Renal cortex interstitium (tissue), 15 donors: ENCODE data around the gene ATCAY. TPM values are rescaled to one million over a fixed set of nuclear protein-coding genes. Genes with fewer than 3 reads are reported as not detected.

Experiments used
- DNase-seq, 11 donors: peaks; one replicate each; pipeline ENCODE4 v3.0.0-alpha.2; 2013; ENCODE audit warnings: low read depth in 9 of 11, low spot score in 4 of 11; ENCODE audit errors: extremely low read depth in 1 of 11
- long read RNA-seq, 16 experiments: transcript quantifications; one replicate each; lab custom pipeline, GENCODE V29; 2026
- polyA plus RNA-seq, 3 donors: library from polyadenylated mRNA; unstranded; fragments of 120-200 nt; gene quantifications; one replicate each; pipeline ENCODE4 v1.2.1, GENCODE V29; 2013; ENCODE audit not compliant: insufficient read length in 3 of 3

The ATCAY gene
- polyA plus RNA-seq: under 1 TPM; 0.33 to 0.51 (median 0.39) TPM
- long read RNA-seq, donor 1: 0 reads
- long read RNA-seq, donor 2: 0 reads
- long read RNA-seq, donor 3, partial matches to known transcripts: 1,662 of 1,677 reads
- long read RNA-seq, donor 3, other reads (novel, unspliced or antisense): 15 of 1,677 reads
- long read RNA-seq, donor 4: 0 reads
- long read RNA-seq, donor 5: 0 reads
- long read RNA-seq, donor 6: 0 reads
- long read RNA-seq, donor 7, partial matches to known transcripts: 1,375 of 1,375 reads
- long read RNA-seq, donor 7, other reads (novel, unspliced or antisense): 0 of 1,375 reads
- long read RNA-seq, donor 8: 0 reads
- long read RNA-seq, donor 9: 0 reads
- long read RNA-seq, donor 10, partial matches to known transcripts: 1,138 of 1,331 reads
- long read RNA-seq, donor 10, other reads (novel, unspliced or antisense): 193 of 1,331 reads
- long read RNA-seq, donor 11: 0 reads
- long read RNA-seq, donor 12: 0 reads
- long read RNA-seq, donor 13: 0 reads
- long read RNA-seq, donor 14: 0 reads
- long read RNA-seq, donor 15, partial matches to known transcripts: 709 of 803 reads
- long read RNA-seq, donor 15, other reads (novel, unspliced or antisense): 94 of 803 reads
- long read RNA-seq, donor 16: 0 reads

GRCh38 chr19:3880471-3881271, at the start of gene ATCAY:
Gene ATCAY (plus strand): TSS chr19:3880685. CDS start chr19:3885768, 5,083 bp downstream.
- no peak for DNase-seq

- no peak for DNase-seq
Observed at GRCh38 chr19:3831601-3832000, 48.9 kb upstream of the ATCAY start.

GRCh38 chr19:3832001-3832400, 48.5 kb upstream of the ATCAY start:
- no peak for DNase-seq

- no peak for DNase-seq
Observed at GRCh38 chr19:3833578-3834348, 46.7 kb upstream of the ATCAY start.

- no peak for DNase-seq
Observed at GRCh38 chr19:3834349-3835054, 46.0 kb upstream of the ATCAY start.

- no peak for DNase-seq
Observed at GRCh38 chr19:3835055-3835435, 45.4 kb upstream of the ATCAY start.

- no peak for DNase-seq
Observed at GRCh38 chr19:3836887-3837286, 43.6 kb upstream of the ATCAY start.

GRCh38 chr19:3837332-3837731, 43.2 kb upstream of the ATCAY start:
- no peak for DNase-seq

- no peak for DNase-seq
Observed at GRCh38 chr19:3837922-3838321, 42.6 kb upstream of the ATCAY start.

GRCh38 chr19:3838661-3839060, 41.8 kb upstream of the ATCAY start:
- no peak for DNase-seq

- no peak for DNase-seq
Observed at GRCh38 chr19:3839941-3840340, 40.5 kb upstream of the ATCAY start.

- no peak for DNase-seq
Observed at GRCh38 chr19:3840804-3841203, 39.7 kb upstream of the ATCAY start.

- DNase-seq: no peak
Observed at GRCh38 chr19:3842948-3843347, 37.5 kb upstream of the ATCAY start.

- no peak for DNase-seq
Observed at GRCh38 chr19:3844596-3844995, 35.9 kb upstream of the ATCAY start.

- DNase-seq: no peak
Observed at GRCh38 chr19:3849092-3849491, 31.4 kb upstream of the ATCAY start.

- no peak for DNase-seq
Observed at GRCh38 chr19:3849787-3850186, 30.7 kb upstream of the ATCAY start.

- no peak for DNase-seq
Observed at GRCh38 chr19:3850320-3850972, 30.0 kb upstream of the ATCAY start.
